Measurements from ENCODE around the gene CCSER2. TPM values are rescaled to one million over a fixed set of nuclear protein-coding genes. Genes with fewer than 3 reads are reported as not detected.

The CCSER2 gene
- total RNA-seq, 1 donor from 2014 or later = 22.4 TPM

DNA sequence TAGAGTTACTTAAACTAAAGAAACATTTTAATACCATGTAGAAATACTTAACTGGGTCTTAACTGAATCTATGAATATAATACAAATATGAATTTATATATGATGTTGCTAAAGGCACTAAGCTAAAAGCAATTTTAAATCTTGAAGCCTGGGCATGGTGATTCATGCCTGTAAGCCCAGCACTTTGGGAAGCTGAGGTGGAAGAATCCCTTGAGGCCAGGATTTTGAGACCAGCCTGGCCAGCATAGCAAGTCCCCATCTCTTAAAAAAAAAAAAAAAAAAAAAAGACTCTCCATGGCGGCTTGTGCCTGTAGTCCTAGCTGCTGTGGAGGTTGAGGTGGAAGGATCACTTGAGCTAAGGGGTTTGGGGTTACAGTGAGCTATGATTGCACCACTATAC, 95.3 kb downstream of the CCSER2 start:
- FAIRE-seq = no peak
- H3K27me3 ChIP-seq (ENCODE audit: control insufficient read depth, insufficient read depth, low read length) = no peaks in the 10 kb centered on the region
- peak; percentile 37 for DNase-seq (ENCODE audit: low read depth)
- H3K4me3 ChIP-seq (ENCODE audit: low read depth, low read length) = no peak overlapping the region
- TF ChIP-seq, protein P1, sequence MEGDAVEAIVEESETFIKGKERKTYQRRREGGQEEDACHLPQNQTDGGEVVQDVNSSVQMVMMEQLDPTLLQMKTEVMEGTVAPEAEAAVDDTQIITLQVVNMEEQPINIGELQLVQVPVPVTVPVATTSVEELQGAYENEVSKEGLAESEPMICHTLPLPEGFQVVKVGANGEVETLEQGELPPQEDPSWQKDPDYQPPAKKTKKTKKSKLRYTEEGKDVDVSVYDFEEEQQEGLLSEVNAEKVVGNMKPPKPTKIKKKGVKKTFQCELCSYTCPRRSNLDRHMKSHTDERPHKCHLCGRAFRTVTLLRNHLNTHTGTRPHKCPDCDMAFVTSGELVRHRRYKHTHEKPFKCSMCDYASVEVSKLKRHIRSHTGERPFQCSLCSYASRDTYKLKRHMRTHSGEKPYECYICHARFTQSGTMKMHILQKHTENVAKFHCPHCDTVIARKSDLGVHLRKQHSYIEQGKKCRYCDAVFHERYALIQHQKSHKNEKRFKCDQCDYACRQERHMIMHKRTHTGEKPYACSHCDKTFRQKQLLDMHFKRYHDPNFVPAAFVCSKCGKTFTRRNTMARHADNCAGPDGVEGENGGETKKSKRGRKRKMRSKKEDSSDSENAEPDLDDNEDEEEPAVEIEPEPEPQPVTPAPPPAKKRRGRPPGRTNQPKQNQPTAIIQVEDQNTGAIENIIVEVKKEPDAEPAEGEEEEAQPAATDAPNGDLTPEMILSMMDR (IDR thresholded peaks at IDR 0.05; ENCODE audit: insufficient read depth, low read length, severe bottlenecking) = no peak
- no peaks in the 10 kb centered on the region for H3K36me3 ChIP-seq (ENCODE audit: control insufficient read depth, insufficient read depth, low read length)

DNA sequence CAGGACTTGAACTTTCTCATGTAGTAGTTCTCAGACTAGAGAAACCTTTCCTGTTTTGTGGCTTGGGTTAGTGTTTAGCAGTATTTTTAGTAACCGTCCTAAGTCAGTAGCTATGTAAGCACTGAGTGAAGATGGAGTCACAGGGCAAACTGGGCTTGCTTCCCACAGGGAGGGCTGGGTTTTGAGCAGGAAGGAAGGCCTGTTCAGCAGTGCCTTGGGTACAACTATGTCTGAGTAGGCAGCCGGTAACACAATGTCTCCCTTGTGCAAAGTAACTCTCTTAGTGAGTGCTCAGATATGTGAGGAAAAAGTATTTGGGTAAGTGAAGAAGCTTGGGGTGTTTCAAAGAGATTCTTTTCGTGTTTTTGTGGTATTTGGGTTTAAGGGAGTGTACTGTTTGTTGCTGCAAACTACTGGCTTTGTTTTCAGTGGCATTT, 96.4 kb downstream of the CCSER2 start:
- FAIRE-seq (peak; percentile 43), DNase-seq (ENCODE audit: low read depth) (peak; percentile 94)
- TF ChIP-seq, protein P1 (IDR thresholded peaks at IDR 0.05; ENCODE audit: insufficient read depth, low read length, severe bottlenecking) = no peak
- H3K27me3 ChIP-seq (ENCODE audit: control insufficient read depth, insufficient read depth, low read length) = no peaks in the 10 kb centered on the region
- no peak overlapping the region for H3K4me3 ChIP-seq (ENCODE audit: low read depth, low read length)
- no peaks in the 10 kb centered on the region for H3K36me3 ChIP-seq (ENCODE audit: control insufficient read depth, insufficient read depth, low read length)

DNA sequence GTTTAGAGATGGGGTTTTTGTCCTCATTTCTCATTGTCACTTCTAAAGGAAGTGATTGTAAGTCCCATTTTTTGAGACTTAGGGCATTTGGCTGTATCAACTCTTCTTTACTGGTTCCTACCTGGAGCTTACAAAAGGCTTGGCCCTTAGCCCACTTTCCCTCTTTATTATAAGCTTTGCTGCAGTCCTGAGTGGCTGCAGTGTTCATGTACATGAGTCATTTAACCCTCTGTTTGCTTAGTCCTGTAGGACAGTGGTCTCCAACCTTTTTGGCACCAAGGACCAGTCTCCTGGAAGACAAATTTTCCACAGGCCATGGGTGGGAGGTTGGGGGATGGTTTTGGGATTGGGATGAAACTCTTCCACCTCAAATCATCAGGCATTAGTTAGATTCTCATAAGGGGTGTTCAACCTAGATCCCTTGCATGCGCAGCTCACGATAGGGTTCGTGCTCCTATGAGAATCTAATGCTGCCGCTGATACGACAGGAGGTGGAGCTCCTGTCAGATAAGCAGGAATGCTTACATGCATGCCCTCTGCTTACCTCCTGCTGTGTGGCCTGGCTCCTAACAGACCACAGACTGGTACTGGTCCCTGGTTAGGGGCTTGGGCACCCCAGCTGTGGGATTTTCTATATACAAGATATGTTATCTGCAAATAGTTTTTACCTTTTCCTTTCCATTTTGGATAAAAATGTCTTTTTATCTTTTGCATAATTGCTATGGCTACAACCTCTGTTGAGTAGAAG, 99.7 kb downstream of the CCSER2 start:
- TF ChIP-seq, protein P1 (IDR thresholded peaks at IDR 0.05; ENCODE audit: insufficient read depth, low read length, severe bottlenecking) = no peak
- Histone ChIP-seq H3K36me3 (ENCODE audit: control insufficient read depth, insufficient read depth, low read length) (no peaks in the 10 kb centered on the region), H3K4me3 (ENCODE audit: low read depth, low read length) (no peak overlapping the region), H3K27me3 (ENCODE audit: control insufficient read depth, insufficient read depth, low read length) (no peaks in the 10 kb centered on the region)
- DNase-seq (ENCODE audit: low read depth) (no peak), FAIRE-seq (no peak)

DNA sequence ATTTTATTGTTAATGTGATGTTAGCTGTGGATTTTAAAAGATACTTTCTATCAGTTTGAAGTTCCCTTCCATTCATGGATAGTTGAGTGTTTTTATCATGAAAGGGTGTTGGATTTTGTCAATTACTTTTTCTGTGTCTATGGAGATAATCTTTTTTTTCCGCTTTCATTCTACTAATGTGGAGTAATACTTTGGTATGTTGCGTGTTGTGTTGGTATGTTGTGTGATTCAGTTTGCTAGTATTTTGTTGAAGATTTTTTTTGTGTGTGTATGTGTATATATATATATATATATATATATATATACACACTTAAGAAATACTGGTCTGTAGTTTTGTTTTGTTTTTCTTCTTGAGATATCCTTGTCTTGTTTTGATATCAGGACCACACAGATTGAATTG, 100.3 kb downstream of the CCSER2 start:
- TF ChIP-seq, protein P1 (IDR thresholded peaks at IDR 0.05; ENCODE audit: insufficient read depth, low read length, severe bottlenecking) = no peak
- Histone ChIP-seq H3K27me3 (ENCODE audit: control insufficient read depth, insufficient read depth, low read length) (no peaks in the 10 kb centered on the region), H3K36me3 (ENCODE audit: control insufficient read depth, insufficient read depth, low read length) (no peaks in the 10 kb centered on the region), H3K4me3 (ENCODE audit: low read depth, low read length) (no peak overlapping the region)
- no peak for FAIRE-seq
- no peak for DNase-seq (ENCODE audit: low read depth)

DNA sequence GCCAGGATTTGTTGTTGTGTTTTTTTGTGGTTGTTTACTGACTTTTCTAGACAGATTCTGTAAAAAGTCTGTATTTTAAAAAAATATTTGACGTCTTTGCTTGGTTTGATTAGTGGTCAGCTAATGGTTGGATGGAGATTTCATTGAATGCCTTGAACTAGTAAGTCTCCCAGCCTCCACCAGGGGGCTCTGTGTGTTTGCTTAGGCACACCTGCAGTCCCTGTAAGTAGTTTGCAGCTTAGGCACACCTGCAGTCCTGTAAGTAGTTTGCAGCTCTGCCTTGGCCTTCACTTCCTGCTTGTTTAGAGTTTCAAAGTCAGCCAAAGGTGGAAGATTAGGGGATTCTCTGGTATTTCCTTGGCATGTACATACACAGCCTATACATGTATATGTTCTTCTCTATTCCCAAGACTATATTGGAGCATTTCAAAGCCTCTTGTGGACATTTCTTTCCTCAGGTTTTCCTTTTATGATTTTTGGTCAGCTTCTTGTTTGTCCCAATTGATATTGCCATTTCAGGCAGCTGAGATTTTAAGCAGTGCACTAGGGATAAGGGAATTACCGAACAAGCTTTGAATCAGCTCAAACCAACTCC, 101.6 kb downstream of the CCSER2 start:
- no peaks in the 10 kb centered on the region for H3K27me3 ChIP-seq (ENCODE audit: control insufficient read depth, insufficient read depth, low read length)
- DNase-seq (ENCODE audit: low read depth) (peak; percentile 70), FAIRE-seq (no peak)
- TF ChIP-seq, protein P1 (IDR thresholded peaks at IDR 0.05; ENCODE audit: insufficient read depth, low read length, severe bottlenecking) = peak; percentile 79
- H3K4me3 ChIP-seq (ENCODE audit: low read depth, low read length) = no peak overlapping the region
- no peaks in the 10 kb centered on the region for H3K36me3 ChIP-seq (ENCODE audit: control insufficient read depth, insufficient read depth, low read length)
